HG02970 (cell line): Measurements from ENCODE around the gene CEP89.
"Not testable (repeated sequence)": the region's sequence is repeated elsewhere in the genome, so short reads cannot be mapped to it uniquely, and the experiment has no call there.

Experiments used
- ATAC-seq: cut with Tn5 transposase; IDR thresholded peaks from one replicate; pipeline ENCODE4 v1.9.1; 2021; ENCODE audit warnings: mild to moderate bottlenecking, moderate library complexity, moderate number of reproducible peaks; ENCODE audit not compliant: unreplicated experiment, low FRiP score

CEP89 gene

DNA sequence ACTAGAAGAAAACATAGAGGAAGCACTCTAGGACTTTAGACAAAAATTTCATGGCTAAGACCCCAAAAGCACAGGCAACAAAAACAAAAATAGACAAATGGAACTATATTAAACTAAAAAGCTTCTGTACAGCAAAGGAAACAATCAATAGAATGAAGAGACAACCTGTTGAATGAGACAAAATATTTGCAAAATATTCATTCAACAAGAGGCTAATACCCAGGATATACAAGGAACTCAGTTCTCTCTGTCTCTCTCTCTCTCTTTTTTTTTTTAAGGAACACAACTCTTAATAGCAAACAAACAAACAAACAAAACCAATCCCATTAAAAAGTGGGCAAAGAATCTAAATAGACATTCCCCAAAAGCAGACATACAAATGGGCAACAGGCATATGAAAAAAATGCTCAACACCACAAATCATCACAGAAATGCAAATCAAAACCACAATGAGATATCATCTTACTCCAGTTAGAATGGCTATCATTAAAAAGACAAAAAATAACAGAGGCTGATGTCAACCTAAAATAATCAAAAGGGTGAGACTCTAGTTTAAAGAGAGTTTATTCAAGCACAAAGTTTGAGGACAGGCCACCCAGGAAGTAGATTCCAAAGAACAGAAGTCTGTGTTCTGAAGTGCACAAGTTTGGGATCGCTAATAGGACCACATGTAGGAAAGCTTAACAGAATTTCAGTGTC is 75.1 kb downstream of the CEP89 start:
- no peak for ATAC-seq

GRCh38 chr19:32895384-32895783 is 76.4 kb downstream of the CEP89 start:
- no peak for ATAC-seq

GRCh38 chr19:32891609-32892008 is 80.1 kb downstream of the CEP89 start:
- ATAC-seq, result no peak

DNA sequence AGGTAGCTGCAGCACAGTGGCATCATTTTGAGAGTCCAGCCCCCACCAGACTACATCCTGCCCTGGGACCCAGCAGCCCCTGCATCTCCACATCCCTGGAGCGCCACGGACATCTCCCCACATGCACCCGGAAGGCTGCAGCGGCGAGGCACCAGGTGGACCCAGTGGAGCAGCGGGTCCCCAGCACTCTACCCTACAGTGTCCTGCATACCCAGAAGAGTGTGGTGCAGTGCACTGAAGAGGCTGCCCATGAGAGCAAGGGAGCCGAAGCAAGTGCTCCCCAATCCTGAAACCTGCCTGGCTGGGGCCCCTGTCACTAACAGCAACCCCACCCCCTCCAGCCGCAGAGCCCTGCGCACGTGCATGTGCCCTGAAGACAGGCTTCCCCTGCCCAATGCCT is 80.9 kb downstream of the CEP89 start:
- no peak for ATAC-seq

GRCh38 chr19:32890326-32890725 is 81.4 kb downstream of the CEP89 start:
- no peak for ATAC-seq

GRCh38 chr19:32889137-32889934 is 82.4 kb downstream of the CEP89 start:
- ATAC-seq, result no peak

DNA sequence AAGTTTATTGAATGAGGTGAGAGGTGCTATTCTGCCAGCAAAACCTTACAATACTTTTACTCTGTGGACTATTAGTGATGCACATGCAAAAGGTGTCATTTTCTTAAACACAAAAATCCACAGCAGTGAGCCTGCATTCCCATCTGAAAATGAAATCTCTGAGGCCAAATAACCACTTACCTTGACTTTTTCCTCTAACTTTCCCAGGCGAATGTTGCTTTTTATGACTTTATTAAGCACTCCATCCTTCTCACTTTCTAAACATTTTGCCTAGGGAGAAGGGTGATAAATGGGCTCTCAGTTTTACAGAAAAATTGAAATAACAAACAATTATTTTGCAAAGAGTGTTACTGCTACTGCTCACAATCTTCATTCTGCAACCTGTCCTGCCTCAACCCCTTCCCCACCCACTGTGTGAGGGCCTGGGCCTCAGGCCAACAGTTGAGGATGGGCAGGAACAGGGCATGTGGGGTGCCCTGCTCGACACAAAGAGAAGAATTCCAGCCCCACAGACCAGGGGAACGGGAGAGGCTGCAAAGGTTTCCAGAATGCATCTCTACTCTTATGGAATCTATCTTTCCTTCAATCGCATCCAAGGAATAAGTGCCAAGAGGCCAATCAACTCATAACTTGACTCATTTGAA is 84.1 kb downstream of the CEP89 start:
- no peak for ATAC-seq

GRCh38 chr19:32886241-32886640 is 85.5 kb downstream of the CEP89 start:
- no peak for ATAC-seq

DNA sequence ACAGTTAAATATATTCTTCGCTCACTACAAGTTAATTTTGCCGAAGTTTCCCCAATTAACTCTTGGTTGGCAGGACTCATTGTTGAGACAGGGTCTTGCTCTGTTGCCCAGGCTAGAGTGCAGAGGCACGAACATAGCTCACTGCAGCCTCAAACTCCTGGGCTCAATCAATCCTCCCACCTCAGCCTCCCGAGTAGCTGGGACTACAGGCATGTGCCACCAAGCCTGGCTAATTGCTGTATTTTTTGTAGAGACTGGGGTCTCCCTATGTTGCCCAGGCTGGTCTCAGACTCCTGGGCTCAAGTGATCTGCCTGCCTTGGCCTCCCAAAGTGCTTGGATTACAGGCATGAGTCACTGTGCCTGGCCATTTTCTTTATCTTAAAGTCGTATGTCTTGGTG is 86.5 kb downstream of the CEP89 start:
- not testable (repeated sequence) for ATAC-seq

GRCh38 chr19:32881766-32882165 is 90.0 kb downstream of the CEP89 start:
- no peak for ATAC-seq

DNA sequence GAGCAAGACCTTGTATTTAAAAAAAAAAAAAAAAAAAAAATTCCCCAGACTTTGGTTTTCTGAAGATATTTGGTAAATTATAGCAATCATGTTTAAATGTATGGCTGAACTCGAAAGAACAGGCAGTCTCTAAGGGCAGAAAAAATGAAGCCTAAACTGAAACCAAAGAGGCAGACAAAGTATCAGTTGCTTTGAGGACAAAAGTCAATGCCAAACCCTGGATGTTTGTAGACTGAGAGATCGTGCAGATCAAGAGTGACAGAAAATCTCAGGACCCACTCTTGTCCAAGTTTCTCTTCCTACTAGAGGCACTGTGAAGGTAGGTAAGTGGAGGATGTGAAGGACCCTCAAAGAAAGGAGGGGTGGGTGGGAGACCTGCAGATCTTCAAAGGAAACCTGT is 91.1 kb downstream of the CEP89 start:
- no peak for ATAC-seq

- ATAC-seq, result no peak
These were observed 92.0 kb downstream of the CEP89 start for GRCh38 chr19:32879741-32880140.

- ATAC-seq, result no peak
These were observed 92.8 kb downstream of the CEP89 start for GRCh38 chr19:32878988-32879387.

GRCh38 chr19:32877977-32878745 is 93.6 kb downstream of the CEP89 start:
- ATAC-seq, result no peak

- ATAC-seq, result no peak
These were observed 94.3 kb downstream of the CEP89 start for GRCh38 chr19:32877323-32877912.

DNA sequence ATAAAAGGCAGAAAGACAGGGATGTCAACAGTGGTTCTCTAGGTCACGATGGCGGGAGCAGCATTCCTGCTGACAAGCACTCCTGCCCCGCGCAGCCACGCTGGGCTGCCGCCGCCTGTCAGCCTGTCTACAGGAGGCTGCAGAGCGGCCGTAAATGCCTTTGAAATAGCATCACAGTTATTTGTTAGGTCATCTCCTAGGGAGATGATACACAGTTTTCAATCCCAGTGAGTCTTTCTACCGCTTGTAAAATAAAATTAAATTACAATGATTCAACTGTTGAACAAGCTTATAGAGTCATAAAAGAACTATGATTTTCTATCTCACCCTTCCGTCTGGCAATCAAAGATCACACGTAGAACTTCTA is 94.9 kb downstream of the CEP89 start:
- no peak for ATAC-seq

GRCh38 chr19:32876236-32876918 is 95.4 kb downstream of the CEP89 start:
- ATAC-seq, result no peak

- no peak for ATAC-seq
These were observed 96.3 kb downstream of the CEP89 start for GRCh38 chr19:32875428-32875827.

GRCh38 chr19:32874605-32875004 is 97.2 kb downstream of the CEP89 start:
- ATAC-seq, result no peak
